Lung (tissue), 12 donors: ENCODE results near the gene OBSCN. TPM values are rescaled to one million over a fixed set of nuclear protein-coding genes. Genes with fewer than 3 reads are reported as not detected.
A peak's percentile ranks its signal among the peaks of the same experiment; 100 is the strongest.

Source experiments
- ATAC-seq: fragments of 200-7000 bp; cut with Tn5 transposase; one replicate; pipeline ENCODE4 v1.9.1; 2020; ENCODE audit warnings: moderate number of reproducible peaks; ENCODE audit not compliant: insufficient read depth, low FRiP score
- DNase-seq, 3 donors: peaks; one replicate each; pipeline ENCODE4 v3.0.0-alpha.2; 2013 to 2017
- H3K27ac ChIP-seq, 2 donors: one replicate each; pipeline ENCODE4 v1.5.1; 2013; ENCODE audit warnings: mild to moderate bottlenecking in 2 of 2, moderate library complexity in 2 of 2, control low read depth in 1 of 2, inconsistent platforms in 1 of 2, low read depth in 1 of 2, low read length in 1 of 2
- H3K27me3 ChIP-seq, 3 donors: one replicate each; pipeline ENCODE4 v1.5.1; 2013; ENCODE audit warnings: low read length in 2 of 3; ENCODE audit not compliant: control insufficient read depth in 3 of 3, insufficient read depth in 3 of 3
- H3K36me3 ChIP-seq, 4 donors: one replicate each; pipeline ENCODE4 v1.5.1; 2013; ENCODE audit warnings: low read length in 4 of 4, mild to moderate bottlenecking in 1 of 4, moderate library complexity in 1 of 4; ENCODE audit not compliant: control insufficient read depth in 4 of 4, insufficient read depth in 4 of 4
- H3K4me1 ChIP-seq, 5 donors: one replicate each; pipeline ENCODE4 v1.5.1; 2013; ENCODE audit warnings: low read length in 5 of 5, mild to moderate bottlenecking in 2 of 5, moderate library complexity in 1 of 5; ENCODE audit not compliant: control insufficient read depth in 5 of 5, insufficient read depth in 5 of 5
- H3K4me3 ChIP-seq: one replicate; pipeline ENCODE4 v1.5.1; 2013; ENCODE audit warnings: mild to moderate bottlenecking, control low read depth, moderate library complexity
- H3K9ac ChIP-seq, 2 donors: one replicate each; pipeline ENCODE4 v1.5.1; 2013; ENCODE audit warnings: low read length in 2 of 2, control low read depth in 1 of 2; ENCODE audit not compliant: insufficient read depth in 1 of 2
- H3K9me3 ChIP-seq, 4 donors: one replicate each; pipeline ENCODE4 v1.5.1; 2013; ENCODE audit warnings: low read length in 3 of 4, mild to moderate bottlenecking in 1 of 4, moderate library complexity in 1 of 4; ENCODE audit not compliant: control insufficient read depth in 4 of 4, insufficient read depth in 3 of 4
- CTCF ChIP-seq: IDR thresholded peaks from 2 replicates; pipeline ENCODE4 v1.5.1; 2012; ENCODE audit warnings: mild to moderate bottlenecking; ENCODE audit errors: control extremely low read depth, extremely low read depth
- WGBS, 2 donors: extraction: QIAGEN DNeasy Blood & Tissue Kit; methylation state at CpG; one replicate each; pipeline ENCODE4 v1.1.7; 2013; 5-methylcytosine and 5-hydroxymethylcytosine counted together
- polyA plus RNA-seq, 2 donors: library from polyadenylated mRNA; stranded (reverse); fragments of 200-250 nt; gene quantifications; one replicate each; pipeline ENCODE4 v1.2.1, GENCODE V29; 2013
- total RNA-seq, 2 donors: library from RNA; depleted of rRNA in 1 of 2; stranded (reverse); fragments of >200 nt in 1 of 2; gene quantifications; one replicate each; pipeline ENCODE4 v1.2.1, GENCODE V29; 2014 to 2021
- donor health status: control.
- donor health status: control.
- donor health status: Bipolar disorder and iron deficiency.
- donor health status: healthy.
- donor health status: DM: yes; HTN: yes; CAD: no.

The OBSCN gene
- total and polyA plus RNA-seq, 4 donors = 5.1 to 47.3 (median 25.4) TPM

GRCh38 chr1:228284148-228284495, 76.3 kb downstream of the OBSCN start:
- WGBS, 2 donors = 74 to 94% methylated on average over 3 of the region's 3 CpGs

GRCh38 chr1:228284521-228284920, 76.7 kb downstream of the OBSCN start:
- ATAC-seq = no peak
- Histone ChIP-seq H3K4me1 (no peaks in the 10 kb centered on the region), H3K36me3 (peaks cover 0 to 45% (median 6%) of the 10 kb centered on the region in 4 donors), H3K27ac (no peak overlapping the region), H3K4me3 (no peak overlapping the region), H3K27me3 (no peaks in the 10 kb centered on the region), H3K9ac (no peak overlapping the region), H3K9me3 (no peaks in the 10 kb centered on the region)
- TF ChIP-seq CTCF = no peak
- DNase-seq = peak in 1 of 3 donors; percentile 3
- 83 to 84% methylated on average over 6 of the region's 6 CpGs for WGBS, 2 donors

More at GRCh38 chr1:228284148-228284495, 76.3 kb downstream of the OBSCN start:
- no peak overlapping the region for H3K27ac ChIP-seq
- H3K9me3 ChIP-seq = no peaks in the 10 kb centered on the region
- no peak for DNase-seq
- H3K4me3 ChIP-seq = no peak overlapping the region
- no peaks in the 10 kb centered on the region for H3K27me3 ChIP-seq
- H3K4me1 ChIP-seq = no peaks in the 10 kb centered on the region
- TF ChIP-seq CTCF = no peak
- no peak for ATAC-seq
- peaks cover 0 to 47% (median 6%) of the 10 kb centered on the region in 4 donors for H3K36me3 ChIP-seq
- H3K9ac ChIP-seq = no peak overlapping the region

- Histone ChIP-seq H3K9me3 (no peaks in the 10 kb centered on the region), H3K36me3 (peaks cover 0 to 35% (median 5%) of the 10 kb centered on the region in 4 donors), H3K4me1 (no peaks in the 10 kb centered on the region), H3K4me3 (no peak overlapping the region), H3K27ac (no peak overlapping the region), H3K27me3 (no peaks in the 10 kb centered on the region), H3K9ac (no peak overlapping the region)
- TF ChIP-seq CTCF = no peak
- no peak for ATAC-seq
- DNase-seq = peak in 1 of 3 donors; percentile 5
- 95 to 96% methylated on average over 26 of the region's 26 CpGs for WGBS, 2 donors
Measured at GRCh38 chr1:228285661-228286504, 78.0 kb downstream of the OBSCN start.
